K562 (cell line): Measurements from ENCODE around the gene HNRNPLL. TPM values are rescaled to one million over a fixed set of nuclear protein-coding genes. Genes with fewer than 3 reads are reported as not detected.
"Not testable (repeated sequence)": the region's sequence is repeated elsewhere in the genome, so short reads cannot be mapped to it uniquely, and the experiment has no call there.

ENCODE experiments used
- CBFA2T3 ChIP-seq: fragments of 450-650 bp; IDR thresholded peaks from 2 replicates; pipeline ENCODE4 v1.6.1; 2017
- CREB1 ChIP-seq, 2 experiments: sonication (generic) in 1 of 2; formaldehyde crosslinking in 1 of 2; IDR thresholded peaks; 2 replicates each; pipeline versions ENCODE4 v1.6.1 to v1.8.0; 2012 to 2022; ENCODE audit warnings: inconsistent platforms in 1 of 2, mild to moderate bottlenecking in 1 of 2, missing genetic modification reagents in 1 of 2, moderate library complexity in 1 of 2
- DPF2 ChIP-seq: fragments of 450-650 bp; IDR thresholded peaks from 2 replicates; pipeline ENCODE4 v1.6.1; 2016
- HDAC2 ChIP-seq: fragments of 450-650 bp; IDR thresholded peaks from 2 replicates; pipeline ENCODE4 v1.6.1; 2016; ENCODE audit warnings: mild to moderate bottlenecking
- MEF2A ChIP-seq: IDR thresholded peaks from 2 replicates; pipeline ENCODE4 v1.6.1; 2011; ENCODE audit warnings: low read depth, mild to moderate bottlenecking, low read length, moderate library complexity; ENCODE audit not compliant: control insufficient read depth
- NFIC ChIP-seq: fragments of 450-650 bp; IDR thresholded peaks from 2 replicates; pipeline ENCODE4 v1.6.1; 2017; ENCODE audit warnings: mild to moderate bottlenecking, inconsistent platforms
- RAD21 ChIP-seq, 2 experiments: fragments of 250-450 bp in 1 of 2; fragments of 450-650 bp in 1 of 2; sonication (Bioruptor Pico) in 1 of 2; formaldehyde crosslinking in 1 of 2; IDR thresholded peaks in 1 of 2; conservative IDR thresholded peaks in 1 of 2; 2 replicates each; pipeline versions ENCODE4 v1.4.0 to v1.8.0; 2020 to 2022; ENCODE audit warnings: mild to moderate bottlenecking in 2 of 2, moderate library complexity in 1 of 2
- SMARCA5 ChIP-seq: fragments of 450-650 bp; IDR thresholded peaks from 2 replicates; pipeline ENCODE4 v1.6.1; 2016
- ZBED1 ChIP-seq: IDR thresholded peaks from 2 replicates; pipeline ENCODE4 v1.6.1; 2014
- ZNF589 ChIP-seq: fragments of 200-800 bp; sonication (Bioruptor generic); IDR thresholded peaks from 2 replicates; pipeline ENCODE4 v1.6.1; 2016; ENCODE audit warnings: low read depth, missing genetic modification characterization, missing compliant biosample characterization
- polyA plus RNA-seq, 8 experiments: library from polyadenylated mRNA; depleted of rRNA in 4 of 8; stranded (reverse) in 5 of 8; unstranded in 3 of 8; fragments of >200 nt; fragmentation: Nextera tagmentation in 2 of 8; fragmentation: Illumina TruSeq in 1 of 8; extraction: Ambion mirVana in 2 of 8; extraction: Trizol in 1 of 8; gene quantifications; 2 replicates each; pipeline versions ENCODE4 v1.2.1 to v1.2.3, GENCODE V29; 2011 to 2014; ENCODE audit warnings: inconsistent platforms in 1 of 8, missing spikeins in 1 of 8
- total RNA-seq, 7 experiments: library from RNA; depleted of rRNA in 6 of 7; stranded (reverse); fragments of >200 nt in 6 of 7; fragmentation: Illumina TruSeq in 2 of 7; extraction: Trizol in 2 of 7; gene quantifications; 2 replicates each; pipeline versions ENCODE4 v1.2.1 to v1.2.3, GENCODE V29; 2011 to 2021; ENCODE audit warnings: low replicate concordance in 1 of 7
- TF ChIP-seq, protein P1 (sequence below): fragments of 450-650 bp; IDR thresholded peaks from 2 replicates; pipeline ENCODE4 v1.6.1; 2016
- TF ChIP-seq, protein P2 (sequence below), 2 experiments: fragments of 450-650 bp; formaldehyde crosslinking in 1 of 2; IDR thresholded peaks; 2 replicates each; pipeline versions ENCODE4 v1.4.0 to v1.6.1; 2014 to 2020; ENCODE audit warnings: mild to moderate bottlenecking in 2 of 2, borderline replicate concordance in 1 of 2, low read depth in 1 of 2
- TF ChIP-seq, protein P3 (sequence below): fragments of 450-650 bp; IDR thresholded peaks from 2 replicates; pipeline ENCODE4 v1.6.1; 2016; ENCODE audit warnings: missing biosample characterization, missing genetic modification characterization

The HNRNPLL gene
- total and polyA plus RNA-seq, 9 of the 15 experiments (the other 6 are each of a cell fraction or from before 2014, with no cell fraction given): 19.8 to 135 (median 57.8) TPM

DNA sequence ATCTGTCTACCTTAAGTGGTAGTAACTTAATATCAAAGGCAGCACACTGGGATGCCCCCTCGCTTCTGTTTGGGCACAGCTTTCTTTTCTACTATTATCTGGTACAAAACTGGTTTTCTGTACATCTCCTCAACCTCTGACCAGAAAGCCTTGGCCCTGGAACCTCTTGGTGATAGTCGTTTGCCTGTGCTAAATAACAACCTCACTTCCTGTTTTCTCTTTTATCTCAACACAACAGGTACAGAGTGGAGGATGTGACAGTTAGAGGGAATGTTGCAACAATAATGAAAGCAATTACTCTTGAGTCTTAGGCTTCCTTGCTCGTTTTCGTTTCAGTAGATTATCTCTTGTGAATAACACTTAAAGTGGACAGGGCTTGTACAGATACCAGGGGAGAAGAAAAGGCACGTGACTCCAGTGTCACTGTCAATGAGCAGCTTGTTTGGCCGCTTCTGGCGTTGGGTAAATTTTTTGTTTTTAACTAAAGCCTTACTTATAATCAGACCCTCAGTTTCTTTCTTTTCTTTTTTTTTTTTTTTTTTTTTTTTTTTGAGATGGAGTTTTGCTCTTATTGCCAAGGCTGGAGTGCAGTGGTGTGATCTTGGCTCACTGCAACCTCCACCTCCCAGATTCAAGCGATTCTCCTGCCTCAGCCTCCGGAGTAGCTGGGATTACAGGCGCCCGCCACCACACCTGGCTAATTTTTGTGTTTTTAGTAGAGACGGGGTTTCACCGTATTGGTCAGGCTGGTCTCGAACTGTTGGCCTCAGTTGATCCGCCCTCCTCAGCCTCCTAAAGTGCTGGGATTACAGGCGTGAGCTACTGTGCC is 41.2 kb upstream of the HNRNPLL start (continued):
- TF ChIP-seq, protein P1, sequence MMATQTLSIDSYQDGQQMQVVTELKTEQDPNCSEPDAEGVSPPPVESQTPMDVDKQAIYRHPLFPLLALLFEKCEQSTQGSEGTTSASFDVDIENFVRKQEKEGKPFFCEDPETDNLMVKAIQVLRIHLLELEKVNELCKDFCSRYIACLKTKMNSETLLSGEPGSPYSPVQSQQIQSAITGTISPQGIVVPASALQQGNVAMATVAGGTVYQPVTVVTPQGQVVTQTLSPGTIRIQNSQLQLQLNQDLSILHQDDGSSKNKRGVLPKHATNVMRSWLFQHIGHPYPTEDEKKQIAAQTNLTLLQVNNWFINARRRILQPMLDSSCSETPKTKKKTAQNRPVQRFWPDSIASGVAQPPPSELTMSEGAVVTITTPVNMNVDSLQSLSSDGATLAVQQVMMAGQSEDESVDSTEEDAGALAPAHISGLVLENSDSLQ: peak; percentile 82
- TF ChIP-seq HDAC2 (peak; percentile 89), SMARCA5 (0 out of 2 replicates have a peak, but pooled peaks have one; percentile 74), RAD21 (CRISPR knock-in tag; conservative IDR thresholded peaks at IDR 0.05 in 1 of 2, IDR thresholded peaks at IDR 0.05 in 1 of 2) (peak; percentile 19 to 62; a peak in 3 of 4 replicates), CREB1 (IDR thresholded peaks at IDR 0.05) (peak; percentile 75; the same call in 1 of the 2 replicates), CREB1 (CRISPR knock-in tag; IDR thresholded peaks at IDR 0.05) (peak; percentile 18; the same call in 1 of the 2 replicates), ZNF589 (CRISPR knock-in tag) (peak; percentile 90; the same call in 1 of the 2 replicates), ZBED1 (0 out of 2 replicates have a peak, but pooled peaks have one; percentile 75), DPF2 (peak; percentile 97), MEF2A (peak; percentile 46), NFIC (peak; percentile 84), CBFA2T3 (peak; percentile 99)
- TF ChIP-seq, protein P2, sequence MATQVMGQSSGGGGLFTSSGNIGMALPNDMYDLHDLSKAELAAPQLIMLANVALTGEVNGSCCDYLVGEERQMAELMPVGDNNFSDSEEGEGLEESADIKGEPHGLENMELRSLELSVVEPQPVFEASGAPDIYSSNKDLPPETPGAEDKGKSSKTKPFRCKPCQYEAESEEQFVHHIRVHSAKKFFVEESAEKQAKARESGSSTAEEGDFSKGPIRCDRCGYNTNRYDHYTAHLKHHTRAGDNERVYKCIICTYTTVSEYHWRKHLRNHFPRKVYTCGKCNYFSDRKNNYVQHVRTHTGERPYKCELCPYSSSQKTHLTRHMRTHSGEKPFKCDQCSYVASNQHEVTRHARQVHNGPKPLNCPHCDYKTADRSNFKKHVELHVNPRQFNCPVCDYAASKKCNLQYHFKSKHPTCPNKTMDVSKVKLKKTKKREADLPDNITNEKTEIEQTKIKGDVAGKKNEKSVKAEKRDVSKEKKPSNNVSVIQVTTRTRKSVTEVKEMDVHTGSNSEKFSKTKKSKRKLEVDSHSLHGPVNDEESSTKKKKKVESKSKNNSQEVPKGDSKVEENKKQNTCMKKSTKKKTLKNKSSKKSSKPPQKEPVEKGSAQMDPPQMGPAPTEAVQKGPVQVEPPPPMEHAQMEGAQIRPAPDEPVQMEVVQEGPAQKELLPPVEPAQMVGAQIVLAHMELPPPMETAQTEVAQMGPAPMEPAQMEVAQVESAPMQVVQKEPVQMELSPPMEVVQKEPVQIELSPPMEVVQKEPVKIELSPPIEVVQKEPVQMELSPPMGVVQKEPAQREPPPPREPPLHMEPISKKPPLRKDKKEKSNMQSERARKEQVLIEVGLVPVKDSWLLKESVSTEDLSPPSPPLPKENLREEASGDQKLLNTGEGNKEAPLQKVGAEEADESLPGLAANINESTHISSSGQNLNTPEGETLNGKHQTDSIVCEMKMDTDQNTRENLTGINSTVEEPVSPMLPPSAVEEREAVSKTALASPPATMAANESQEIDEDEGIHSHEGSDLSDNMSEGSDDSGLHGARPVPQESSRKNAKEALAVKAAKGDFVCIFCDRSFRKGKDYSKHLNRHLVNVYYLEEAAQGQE (IDR thresholded peaks at IDR 0.05; ENCODE audit: borderline replicate concordance): peak; percentile 64; the same call in 1 of the 2 replicates
- TF ChIP-seq, protein P2 (CRISPR knock-in tag; IDR thresholded peaks at IDR 0.05; ENCODE audit: low read depth): not testable (repeated sequence)
- TF ChIP-seq, protein P3, sequence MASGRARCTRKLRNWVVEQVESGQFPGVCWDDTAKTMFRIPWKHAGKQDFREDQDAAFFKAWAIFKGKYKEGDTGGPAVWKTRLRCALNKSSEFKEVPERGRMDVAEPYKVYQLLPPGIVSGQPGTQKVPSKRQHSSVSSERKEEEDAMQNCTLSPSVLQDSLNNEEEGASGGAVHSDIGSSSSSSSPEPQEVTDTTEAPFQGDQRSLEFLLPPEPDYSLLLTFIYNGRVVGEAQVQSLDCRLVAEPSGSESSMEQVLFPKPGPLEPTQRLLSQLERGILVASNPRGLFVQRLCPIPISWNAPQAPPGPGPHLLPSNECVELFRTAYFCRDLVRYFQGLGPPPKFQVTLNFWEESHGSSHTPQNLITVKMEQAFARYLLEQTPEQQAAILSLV (tag): peak; percentile 68
